HUES48 (cell line): ENCODE measurements around the gene DCLK2.

Experiments used
- H3K27ac ChIP-seq: one replicate; pipeline ENCODE4 v1.7.0; 2013; ENCODE audit warnings: low read depth, low read length, inconsistent platforms
- H3K27me3 ChIP-seq: 2 replicates; pipeline ENCODE4 v1.6.1; 2013; ENCODE audit warnings: mild to moderate bottlenecking, low read length; ENCODE audit not compliant: control insufficient read depth, insufficient read depth
- H3K36me3 ChIP-seq: 2 replicates; pipeline ENCODE4 v1.6.1; 2013; ENCODE audit warnings: low read length; ENCODE audit not compliant: control insufficient read depth, insufficient read depth
- H3K4me1 ChIP-seq: 2 replicates; pipeline ENCODE4 v1.6.1; 2013; ENCODE audit warnings: mild to moderate bottlenecking, low read length; ENCODE audit not compliant: control insufficient read depth, insufficient read depth
- H3K4me3 ChIP-seq: 2 replicates; pipeline ENCODE4 v1.5.1; 2013; ENCODE audit warnings: mild to moderate bottlenecking, low read depth, low read length
- H3K9ac ChIP-seq: 2 replicates; pipeline ENCODE4 v1.6.1; 2013; ENCODE audit warnings: mild to moderate bottlenecking, low read depth, low read length, moderate library complexity
- H3K9me3 ChIP-seq: 2 replicates; pipeline ENCODE4 v1.6.1; 2013; ENCODE audit warnings: low read length; ENCODE audit not compliant: control insufficient read depth, insufficient read depth

DCLK2 gene

DNA sequence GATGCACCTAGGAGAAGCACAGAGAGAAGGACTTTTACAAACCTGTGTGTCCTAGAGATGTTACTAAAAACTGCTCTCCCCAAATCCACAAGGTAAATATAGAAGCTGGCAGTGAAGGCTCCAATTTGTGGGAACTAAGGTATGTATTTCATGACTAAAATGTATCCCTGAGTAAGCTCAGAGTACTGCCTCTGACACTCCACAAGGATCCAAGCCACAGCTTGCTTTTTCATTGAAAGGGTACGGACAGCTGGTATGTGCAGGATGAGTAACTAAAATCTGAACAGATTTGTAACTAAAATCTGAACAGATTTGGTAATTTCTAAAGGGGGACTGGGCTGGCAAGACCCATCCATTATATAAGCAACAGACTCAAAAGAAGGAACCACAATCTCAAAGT lies 187.6 kb downstream of the DCLK2 start:
- no peaks in the 10 kb centered on the region; the same call in 1 of the 2 replicates for H3K4me1 ChIP-seq
- no peaks in the 10 kb centered on the region for H3K9me3 ChIP-seq
- no peaks in the 10 kb centered on the region for H3K36me3 ChIP-seq
- no peak overlapping the region for H3K9ac ChIP-seq
- no peak overlapping the region for H3K4me3 ChIP-seq
- H3K27ac ChIP-seq = no peak overlapping the region
- H3K27me3 ChIP-seq = no peaks in the 10 kb centered on the region

GRCh38 chr4:150268444-150268843 lies 190.2 kb downstream of the DCLK2 start:
- no peaks in the 10 kb centered on the region for H3K9me3 ChIP-seq
- no peak overlapping the region for H3K27ac ChIP-seq
- no peaks in the 10 kb centered on the region for H3K27me3 ChIP-seq
- no peak overlapping the region for H3K4me3 ChIP-seq
- no peaks in the 10 kb centered on the region for H3K36me3 ChIP-seq
- H3K4me1 ChIP-seq = no peaks in the 10 kb centered on the region; the same call in 1 of the 2 replicates
- H3K9ac ChIP-seq = no peak overlapping the region

DNA sequence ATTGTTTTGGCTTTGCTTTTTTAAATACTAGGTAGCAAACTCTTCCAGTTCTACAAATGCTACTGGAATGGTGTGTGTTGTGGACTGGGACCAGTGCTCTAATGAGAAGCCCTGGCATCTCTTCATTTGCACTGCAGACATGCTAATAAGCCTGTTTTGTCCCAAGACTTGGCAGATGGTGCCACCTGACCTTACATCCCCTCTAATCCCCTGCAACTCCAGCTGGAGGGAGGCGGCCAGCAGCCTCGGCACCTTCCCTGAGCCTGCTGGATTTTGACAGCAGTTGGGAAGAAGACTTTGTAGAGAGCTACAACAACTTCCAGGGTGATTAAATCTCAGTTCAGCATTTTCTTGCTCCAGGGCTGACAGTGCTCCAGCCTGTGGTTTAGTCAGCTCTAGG lies 200.0 kb downstream of the DCLK2 start:
- no peaks in the 10 kb centered on the region for H3K9me3 ChIP-seq
- H3K27ac ChIP-seq = no peak overlapping the region
- no peaks in the 10 kb centered on the region for H3K27me3 ChIP-seq
- no peak overlapping the region for H3K4me3 ChIP-seq
- no peak overlapping the region for H3K9ac ChIP-seq
- peaks cover 3% of the 10 kb centered on the region; the same call in 1 of the 2 replicates for H3K36me3 ChIP-seq
- no peaks in the 10 kb centered on the region for H3K4me1 ChIP-seq

DNA sequence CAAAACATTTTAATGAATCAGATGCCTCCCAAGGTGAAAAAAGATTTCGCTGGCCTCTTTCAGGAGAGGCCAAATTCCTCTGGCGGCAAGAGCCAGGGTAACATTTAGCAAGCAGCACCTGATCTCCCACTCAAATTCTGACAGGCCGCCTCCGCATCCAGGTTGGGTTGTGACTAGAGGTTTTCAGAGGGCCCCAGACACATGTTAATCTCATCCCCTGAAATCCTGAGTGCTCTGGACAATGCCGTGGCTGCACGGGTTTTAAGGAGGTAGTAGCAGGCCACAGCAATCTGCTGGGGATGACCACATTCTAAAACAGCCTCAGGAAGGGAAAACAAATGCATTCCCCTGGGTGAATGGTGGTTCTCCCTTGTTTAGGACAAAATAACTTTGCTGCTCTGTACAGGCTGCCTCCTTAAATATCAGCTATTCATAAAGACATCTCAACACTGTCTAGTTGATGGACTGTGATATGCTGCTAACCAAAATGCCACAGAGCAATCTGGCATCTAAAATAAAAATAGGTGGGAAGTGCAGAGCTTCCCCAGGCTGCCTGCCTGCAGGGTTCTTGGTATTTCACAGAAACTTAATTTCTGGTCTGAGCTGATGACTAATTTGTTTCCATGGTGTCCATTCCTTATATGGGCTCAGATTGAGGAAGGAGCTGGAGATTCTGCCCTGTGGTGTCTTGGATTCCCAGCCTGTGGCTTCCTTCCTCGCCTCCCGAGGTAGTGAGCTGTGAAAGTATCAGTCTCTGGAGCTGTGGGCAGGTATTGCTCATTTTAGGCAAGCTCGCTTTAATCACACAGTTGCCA lies 202.0 kb downstream of the DCLK2 start:
- H3K4me3 ChIP-seq = no peak overlapping the region
- no peaks in the 10 kb centered on the region for H3K27me3 ChIP-seq
- H3K9ac ChIP-seq = no peak overlapping the region
- peak overlapping the region; percentile 54 for H3K27ac ChIP-seq
- no peaks in the 10 kb centered on the region for H3K9me3 ChIP-seq
- no peaks in the 10 kb centered on the region for H3K4me1 ChIP-seq
- peaks cover 3% of the 10 kb centered on the region; the same call in 1 of the 2 replicates for H3K36me3 ChIP-seq

DNA sequence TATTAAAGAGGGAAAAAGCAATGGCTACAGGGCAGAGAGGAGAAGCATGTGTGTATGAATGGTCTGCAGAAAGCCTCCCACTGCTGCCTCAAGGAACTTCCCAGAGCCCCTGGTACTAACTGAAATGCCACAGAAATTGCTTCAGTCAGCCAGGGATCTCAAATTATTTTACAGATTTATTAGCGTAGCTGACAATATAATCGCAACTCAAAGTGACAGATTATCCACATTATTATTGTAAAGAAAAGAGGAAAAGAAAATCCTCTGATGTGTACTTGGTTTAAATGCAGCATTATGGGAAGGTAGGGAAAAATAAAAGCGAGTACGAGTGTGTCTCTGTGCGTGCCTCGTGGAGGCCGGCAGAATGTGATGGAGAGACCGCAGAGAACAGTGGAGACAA lies 202.7 kb downstream of the DCLK2 start:
- Histone ChIP-seq H3K9ac (no peak overlapping the region), H3K36me3 (peaks cover 3% of the 10 kb centered on the region; the same call in 1 of the 2 replicates), H3K27ac (peak overlapping the region; percentile 54), H3K27me3 (no peaks in the 10 kb centered on the region), H3K4me1 (no peaks in the 10 kb centered on the region), H3K4me3 (no peak overlapping the region), H3K9me3 (no peaks in the 10 kb centered on the region)

DNA sequence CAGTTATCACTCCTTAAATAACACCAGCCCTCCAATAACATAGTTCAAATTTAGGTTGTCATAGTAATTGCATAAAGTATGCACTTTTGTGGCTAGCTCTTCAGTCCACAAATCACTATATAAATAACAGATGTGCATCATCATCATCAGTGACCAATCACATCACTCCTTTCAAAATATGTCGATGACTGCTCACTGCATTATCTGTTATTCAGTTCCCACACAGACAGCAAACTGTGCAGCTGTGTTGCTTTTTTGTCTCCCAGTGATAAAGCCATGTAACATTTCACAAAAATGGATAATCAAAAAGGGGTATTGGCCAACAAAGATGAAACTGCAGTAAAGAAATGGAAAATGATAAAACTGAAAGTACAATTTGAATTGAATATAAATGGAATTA lies 205.4 kb downstream of the DCLK2 start:
- H3K4me3 ChIP-seq = no peak overlapping the region
- H3K9ac ChIP-seq = no peak overlapping the region
- H3K4me1 ChIP-seq = no peaks in the 10 kb centered on the region
- no peaks in the 10 kb centered on the region for H3K27me3 ChIP-seq
- H3K9me3 ChIP-seq = no peaks in the 10 kb centered on the region
- peaks cover 3% of the 10 kb centered on the region; the same call in 1 of the 2 replicates for H3K36me3 ChIP-seq
- no peak overlapping the region for H3K27ac ChIP-seq

- Histone ChIP-seq H3K36me3 (peaks cover 3% of the 10 kb centered on the region; the same call in 1 of the 2 replicates), H3K4me1 (no peaks in the 10 kb centered on the region), H3K9ac (no peak overlapping the region), H3K9me3 (no peaks in the 10 kb centered on the region), H3K27me3 (no peaks in the 10 kb centered on the region), H3K4me3 (no peak overlapping the region), H3K27ac (no peak overlapping the region)
These were observed 208.4 kb downstream of the DCLK2 start for GRCh38 chr4:150286656-150287055.

DNA sequence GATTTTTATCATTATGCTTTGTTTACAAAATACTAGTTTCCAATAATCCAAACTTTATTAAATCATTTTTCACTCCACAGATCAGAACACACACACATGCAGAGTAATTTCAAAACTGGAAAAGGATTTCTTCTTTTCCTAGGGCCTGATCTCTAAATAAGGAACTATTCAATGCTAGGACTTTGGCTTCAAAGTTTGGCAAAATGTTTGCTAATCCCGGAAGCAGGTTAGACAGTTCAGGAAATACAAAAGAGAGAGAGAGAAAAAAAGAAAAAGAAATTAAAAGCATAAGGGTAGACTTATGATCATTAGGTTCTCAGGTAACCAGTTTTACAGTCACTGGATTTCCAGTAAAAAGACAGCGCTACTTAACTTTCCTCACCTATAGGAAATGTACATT lies 211.0 kb downstream of the DCLK2 start:
- no peaks in the 10 kb centered on the region for H3K36me3 ChIP-seq
- no peak overlapping the region for H3K27ac ChIP-seq

GRCh38 chr4:150289881-150290280 lies 211.6 kb downstream of the DCLK2 start:
- Histone ChIP-seq H3K4me3 (no peak overlapping the region), H3K27me3 (no peaks in the 10 kb centered on the region), H3K4me1 (no peaks in the 10 kb centered on the region), H3K9me3 (no peaks in the 10 kb centered on the region), H3K9ac (no peak overlapping the region), H3K27ac (no peak overlapping the region), H3K36me3 (no peaks in the 10 kb centered on the region)

More for the DNA sequence above, 211.0 kb downstream of the DCLK2 start:
- no peaks in the 10 kb centered on the region for H3K9me3 ChIP-seq
- H3K9ac ChIP-seq = no peak overlapping the region
- no peaks in the 10 kb centered on the region for H3K4me1 ChIP-seq
- H3K27me3 ChIP-seq = no peaks in the 10 kb centered on the region
- H3K4me3 ChIP-seq = no peak overlapping the region

DNA sequence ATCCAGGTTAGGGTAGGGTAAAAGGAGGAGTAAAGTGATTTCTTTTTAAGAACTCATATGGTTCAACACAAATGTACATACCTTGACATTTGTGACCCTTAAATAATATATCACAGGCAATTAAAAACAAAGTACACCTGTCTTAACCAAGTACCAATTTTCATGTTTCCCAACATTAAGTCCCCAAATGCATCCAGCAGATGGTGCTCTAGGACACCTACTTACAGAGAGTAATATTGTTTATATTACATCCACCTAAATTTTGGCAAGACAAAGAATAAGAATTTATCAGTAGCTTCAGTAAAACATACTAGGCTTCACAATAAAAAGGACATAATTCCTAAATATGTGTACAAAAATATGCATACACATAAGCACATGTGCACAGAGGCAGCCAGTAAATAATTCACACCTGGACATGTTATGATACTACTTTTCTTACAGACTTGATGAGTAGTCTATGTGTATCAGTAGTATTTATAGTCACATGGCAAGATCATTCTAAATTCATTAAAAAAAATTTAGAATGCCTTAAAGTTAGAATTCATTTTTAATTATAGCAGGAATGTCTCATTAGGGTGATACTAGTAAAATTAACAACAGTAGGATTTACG lies 219.7 kb downstream of the DCLK2 start:
- Histone ChIP-seq H3K9me3 (no peaks in the 10 kb centered on the region), H3K4me1 (no peaks in the 10 kb centered on the region; the same call in 1 of the 2 replicates), H3K4me3 (no peak overlapping the region), H3K9ac (no peak overlapping the region), H3K36me3 (no peaks in the 10 kb centered on the region), H3K27me3 (no peaks in the 10 kb centered on the region), H3K27ac (no peak overlapping the region)

DNA sequence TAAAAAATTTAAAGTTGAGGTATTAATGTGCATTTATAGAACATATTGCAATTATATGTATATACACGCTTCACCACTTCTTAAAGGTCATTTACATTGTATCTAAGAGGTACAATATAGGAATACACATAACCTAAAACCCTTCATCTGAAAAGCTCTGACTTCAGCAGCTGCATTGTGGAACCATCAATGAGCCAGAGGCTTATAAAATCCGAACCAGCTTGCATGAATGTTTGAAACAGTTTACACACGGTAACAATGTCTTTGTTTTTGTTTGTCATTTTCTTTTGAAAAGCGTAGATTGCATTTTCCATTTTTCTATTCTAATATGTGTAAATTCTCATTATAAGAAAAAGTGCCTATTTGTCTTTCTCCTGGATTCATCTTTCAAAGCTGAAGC lies 221.6 kb downstream of the DCLK2 start:
- Histone ChIP-seq H3K27me3 (no peaks in the 10 kb centered on the region), H3K9ac (no peak overlapping the region), H3K9me3 (no peaks in the 10 kb centered on the region), H3K4me1 (peaks cover 3% of the 10 kb centered on the region), H3K27ac (no peak overlapping the region), H3K4me3 (no peak overlapping the region), H3K36me3 (no peaks in the 10 kb centered on the region)
